Sigmoid colon (tissue), 7 donors: ENCODE measurements around the gene FAM229B. TPM values are rescaled to one million over a fixed set of nuclear protein-coding genes. Genes with fewer than 3 reads are reported as not detected.
A peak's percentile ranks its signal among the peaks of the same experiment; 100 is the strongest.

Experiments used
- DNase-seq: peaks from one replicate; pipeline ENCODE4 v3.0.0-alpha.2; 2019
- H3K27ac ChIP-seq, 4 donors: fragments of 200-600 bp; sonication (generic); one replicate each; pipeline ENCODE4 v1.5.1; 2016 to 2019; ENCODE audit warnings: mild to moderate bottlenecking in 1 of 4
- H3K27me3 ChIP-seq, 3 donors: fragments of 200-600 bp; sonication (generic); one replicate each; pipeline ENCODE4 v1.5.1; 2019; ENCODE audit warnings: mild to moderate bottlenecking in 1 of 3
- H3K36me3 ChIP-seq, 4 donors: fragments of 200-600 bp; sonication (generic); one replicate each; pipeline ENCODE4 v1.5.1; 2016 to 2019
- H3K4me1 ChIP-seq, 4 donors: fragments of 200-600 bp; sonication (generic); one replicate each; pipeline ENCODE4 v1.5.1; 2017 to 2019
- H3K4me3 ChIP-seq, 4 donors: fragments of 200-600 bp; sonication (generic); one replicate each; pipeline ENCODE4 v1.5.1; 2017 to 2019; ENCODE audit warnings: mild to moderate bottlenecking in 2 of 4, moderate library complexity in 1 of 4
- H3K9me3 ChIP-seq, 4 donors: fragments of 200-600 bp in 3 of 4; sonication (generic) in 3 of 4; one replicate each; pipeline versions ENCODE4 v1.5.1 to v1.6.1; 2013 to 2019
- EP300 ChIP-seq, 4 donors: sonication (generic); formaldehyde crosslinking; IDR thresholded peaks; one replicate each; pipeline ENCODE4 v1.6.1; 2017; ENCODE audit warnings: antibody characterized with exemption in 4 of 4
- POLR2A ChIP-seq, 2 donors: fragments of 450-650 bp; IDR thresholded peaks; one replicate each; pipeline ENCODE4 v1.6.1; 2016; ENCODE audit warnings: antibody characterized with exemption in 2 of 2, mild to moderate bottlenecking in 2 of 2, moderate library complexity in 2 of 2
- POLR2AphosphoS5 ChIP-seq, 4 donors: sonication (generic); formaldehyde crosslinking; IDR thresholded peaks; one replicate each; pipeline ENCODE4 v1.6.1; 2017; ENCODE audit warnings: antibody characterized with exemption in 4 of 4
- WGBS, 2 donors: extraction: QIAGEN DNeasy Blood & Tissue Kit; methylation state at CpG; one replicate each; pipeline ENCODE4 v1.1.7; 2013; 5-methylcytosine and 5-hydroxymethylcytosine counted together
- intact Hi-C: fragments of 100-400 bp; cut with DNase I; formaldehyde crosslinking; loops from one replicate; pipeline ENCODE4 v1.15.1; 2023
- polyA plus RNA-seq, 3 donors: library from polyadenylated mRNA; stranded (reverse); fragments of 200-250 nt; gene quantifications; one replicate each; pipeline ENCODE4 v1.2.3, GENCODE V29; 2013
- total RNA-seq, 4 donors: library from RNA; depleted of rRNA; stranded (reverse); fragments of >200 nt; gene quantifications; one replicate each; pipeline ENCODE4 v1.1.0, GENCODE V29; 2016
- TF ChIP-seq, protein P1 (sequence below), 4 experiments: fragments of 450-650 bp in 3 of 4; fragments of 200-600 bp in 1 of 4; IDR thresholded peaks; one replicate each; pipeline ENCODE4 v1.5.1; 2016 to 2019; ENCODE audit warnings: antibody characterized with exemption in 4 of 4, mild to moderate bottlenecking in 3 of 4, moderate library complexity in 2 of 4
- donor health status: healthy with polysubstance abuse.
- donor health status: Bipolar disorder and iron deficiency.
- donor health status: healthy.

FAM229B gene
- total and polyA plus RNA-seq, 7 donors: 0.46 to 22.2 (median 11.4) TPM

DNA sequence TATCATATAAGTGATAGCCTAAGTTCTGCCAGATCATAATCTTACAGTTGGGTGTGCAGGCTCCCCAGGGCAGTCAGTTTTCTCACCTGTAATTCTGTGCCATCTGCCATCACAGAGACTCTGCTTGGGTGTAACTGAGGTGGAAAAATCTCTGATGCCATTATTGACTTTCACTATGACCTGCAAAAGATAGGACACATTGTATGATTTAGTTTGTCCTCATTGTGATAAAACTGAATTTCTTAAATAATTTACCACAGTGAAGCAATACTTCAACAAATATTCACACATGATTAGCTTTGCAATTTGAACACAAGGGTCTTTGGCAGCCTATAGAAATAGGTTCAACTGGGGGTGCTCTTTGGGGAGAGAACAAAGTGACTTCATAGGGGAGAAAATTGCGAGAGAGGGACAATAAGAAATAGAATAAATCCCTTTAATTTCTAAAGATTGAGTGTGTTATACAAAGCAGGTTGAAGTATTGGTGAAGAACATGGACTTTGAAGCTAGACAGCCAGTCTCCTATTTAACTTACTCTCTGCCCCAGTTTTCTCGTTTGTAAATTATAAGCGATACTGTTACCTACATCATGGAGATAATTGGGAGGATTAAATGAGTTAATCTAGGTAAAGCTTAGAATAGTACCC, 27.3 kb downstream of the FAM229B start:
- Histone ChIP-seq H3K36me3 (peaks cover 37 to 100% (median 57%) of the 10 kb centered on the region in 4 donors), H3K4me3 (no peak overlapping the region), H3K27ac (no peak overlapping the region), H3K27me3 (no peaks in the 10 kb centered on the region), H3K4me1 (peaks cover 0 to 8% (median 6%) of the 10 kb centered on the region in 4 donors), H3K9me3 (no peaks in the 10 kb centered on the region)
- DNase-seq: no peak
- 85 to 94% methylated on average over 3 of the region's 3 CpGs for WGBS, 2 donors
- TF ChIP-seq, protein P1, sequence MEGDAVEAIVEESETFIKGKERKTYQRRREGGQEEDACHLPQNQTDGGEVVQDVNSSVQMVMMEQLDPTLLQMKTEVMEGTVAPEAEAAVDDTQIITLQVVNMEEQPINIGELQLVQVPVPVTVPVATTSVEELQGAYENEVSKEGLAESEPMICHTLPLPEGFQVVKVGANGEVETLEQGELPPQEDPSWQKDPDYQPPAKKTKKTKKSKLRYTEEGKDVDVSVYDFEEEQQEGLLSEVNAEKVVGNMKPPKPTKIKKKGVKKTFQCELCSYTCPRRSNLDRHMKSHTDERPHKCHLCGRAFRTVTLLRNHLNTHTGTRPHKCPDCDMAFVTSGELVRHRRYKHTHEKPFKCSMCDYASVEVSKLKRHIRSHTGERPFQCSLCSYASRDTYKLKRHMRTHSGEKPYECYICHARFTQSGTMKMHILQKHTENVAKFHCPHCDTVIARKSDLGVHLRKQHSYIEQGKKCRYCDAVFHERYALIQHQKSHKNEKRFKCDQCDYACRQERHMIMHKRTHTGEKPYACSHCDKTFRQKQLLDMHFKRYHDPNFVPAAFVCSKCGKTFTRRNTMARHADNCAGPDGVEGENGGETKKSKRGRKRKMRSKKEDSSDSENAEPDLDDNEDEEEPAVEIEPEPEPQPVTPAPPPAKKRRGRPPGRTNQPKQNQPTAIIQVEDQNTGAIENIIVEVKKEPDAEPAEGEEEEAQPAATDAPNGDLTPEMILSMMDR (IDR thresholded peaks at IDR 0.05): no peak
- TF ChIP-seq EP300 (IDR thresholded peaks at IDR 0.05): no peak
- intact Hi-C loops: no loop called here

DNA sequence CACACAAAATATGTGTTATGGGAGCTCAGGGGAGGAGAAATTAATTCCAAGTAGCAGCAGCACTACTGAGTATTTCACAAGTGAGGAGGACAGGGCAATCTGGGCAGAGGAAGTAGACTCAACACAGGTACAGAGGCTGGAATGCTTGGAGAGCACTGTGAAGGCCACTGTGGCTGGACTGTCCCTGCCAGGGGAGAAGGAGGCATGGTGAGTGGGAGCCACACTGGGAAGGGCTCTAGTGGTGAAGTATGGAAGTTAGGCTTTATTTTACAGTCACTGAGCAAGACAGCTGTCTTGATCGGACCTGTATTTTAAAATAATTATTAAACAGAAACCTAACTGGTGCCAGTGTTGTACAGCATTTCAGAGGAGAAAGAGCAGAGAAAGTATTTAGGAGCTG, 28.8 kb downstream of the FAM229B start:
- TF ChIP-seq, protein P1 (IDR thresholded peaks at IDR 0.05): no peak
- TF ChIP-seq POLR2A (IDR thresholded peaks at IDR 0.05) (no peak), POLR2AphosphoS5 (IDR thresholded peaks at IDR 0.05) (no peak), EP300 (IDR thresholded peaks at IDR 0.05) (no peak)
- intact Hi-C loops: no loop called here
- peaks cover 0 to 8% (median 6%) of the 10 kb centered on the region in 4 donors for H3K4me1 ChIP-seq
- H3K27ac ChIP-seq: peak overlapping the region in 2 of 4 donors; percentile 18 to 31
- 82 to 91% methylated on average over 1 of the region's 1 CpG for WGBS, 2 donors
- DNase-seq: no peak
- no peaks in the 10 kb centered on the region for H3K9me3 ChIP-seq
- H3K4me3 ChIP-seq: no peak overlapping the region
- peaks cover 48 to 100% (median 63%) of the 10 kb centered on the region in 4 donors for H3K36me3 ChIP-seq
- no peaks in the 10 kb centered on the region for H3K27me3 ChIP-seq

DNA sequence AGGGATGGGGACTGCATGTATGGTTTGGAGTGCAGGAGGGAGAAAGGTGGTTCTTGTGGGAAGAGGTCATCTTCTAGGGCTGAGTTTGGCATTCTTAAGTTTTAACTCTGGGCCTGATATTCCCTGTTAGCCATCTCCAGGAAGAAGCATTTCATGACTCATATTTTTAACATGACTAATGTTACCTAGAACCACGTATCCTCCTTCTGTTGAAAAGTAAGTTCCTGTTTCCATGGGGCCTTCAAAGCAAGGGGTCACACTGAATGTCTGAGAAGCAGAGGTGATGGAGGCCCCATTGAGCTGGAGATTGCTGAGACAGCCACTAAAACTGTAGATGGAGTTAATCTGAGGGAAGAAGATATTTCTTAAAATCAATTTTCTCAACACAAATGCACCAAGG, 30.2 kb downstream of the FAM229B start:
- WGBS, 2 donors: 59 to 78% methylated on average over 1 of the region's 1 CpG
- peaks cover 46 to 100% (median 64%) of the 10 kb centered on the region in 4 donors for H3K36me3 ChIP-seq
- TF ChIP-seq POLR2AphosphoS5 (IDR thresholded peaks at IDR 0.05): no peak
- TF ChIP-seq POLR2A (IDR thresholded peaks at IDR 0.05): no peak
- TF ChIP-seq, protein P1 (IDR thresholded peaks at IDR 0.05): no peak
- TF ChIP-seq EP300 (IDR thresholded peaks at IDR 0.05): no peak
- H3K27me3 ChIP-seq: no peaks in the 10 kb centered on the region
- DNase-seq: no peak
- H3K9me3 ChIP-seq: no peaks in the 10 kb centered on the region
- intact Hi-C loops: no loop called here
- H3K4me1 ChIP-seq: peaks cover 0 to 8% (median 6%) of the 10 kb centered on the region in 4 donors
- peak overlapping the region in 3 of 4 donors; percentile 17 to 44 (median 23) for H3K27ac ChIP-seq
- H3K4me3 ChIP-seq: no peak overlapping the region

DNA sequence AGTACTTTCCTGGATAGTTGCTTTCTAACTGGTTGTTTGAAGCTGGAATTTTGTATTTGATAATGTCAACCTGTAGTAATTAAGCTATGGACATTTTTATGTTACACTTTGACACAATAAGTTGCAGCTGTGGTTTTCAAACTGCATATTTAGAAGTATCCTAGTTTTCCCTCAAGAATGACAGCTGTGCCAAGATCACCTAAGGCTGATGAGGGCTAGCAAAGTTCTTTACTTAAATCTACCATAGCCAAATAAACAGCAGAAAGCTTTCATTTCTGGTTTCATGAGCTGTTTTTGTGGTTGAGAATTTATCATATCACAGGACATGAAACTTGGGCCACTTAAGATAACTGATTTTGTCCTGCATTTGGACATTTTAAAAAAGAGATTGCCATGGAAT, 30.6 kb downstream of the FAM229B start:
- Histone ChIP-seq H3K27me3 (no peaks in the 10 kb centered on the region), H3K27ac (peak overlapping the region in 2 of 4 donors; percentile 23 to 44), H3K4me1 (peaks cover 0 to 8% (median 6%) of the 10 kb centered on the region in 4 donors), H3K36me3 (peaks cover 46 to 100% (median 61%) of the 10 kb centered on the region in 4 donors), H3K9me3 (no peaks in the 10 kb centered on the region), H3K4me3 (no peak overlapping the region)
- no peak for DNase-seq
- intact Hi-C loops: no loop called here
- TF ChIP-seq, protein P1 (IDR thresholded peaks at IDR 0.05): no peak

DNA sequence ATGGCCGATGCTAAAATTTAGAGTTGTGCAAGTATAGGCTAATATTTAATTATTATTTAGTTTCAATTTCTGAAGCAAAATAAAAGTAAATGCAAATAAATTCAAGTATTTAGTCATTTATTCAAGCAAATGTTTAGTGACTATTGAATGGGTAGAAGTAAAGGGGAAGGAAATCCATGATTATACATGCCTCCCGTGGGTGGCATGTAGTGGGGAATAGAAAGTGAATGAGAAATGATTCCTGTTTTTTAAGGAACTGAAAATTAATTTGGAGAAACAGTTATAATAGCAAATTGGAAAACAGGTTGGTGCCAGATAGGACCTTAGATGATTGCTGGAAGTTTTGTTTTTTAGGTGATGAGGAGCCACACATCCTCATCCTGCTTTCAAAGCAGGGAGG, 35.4 kb downstream of the FAM229B start:
- DNase-seq: no peak
- Histone ChIP-seq H3K4me1 (no peaks in the 10 kb centered on the region), H3K27me3 (no peaks in the 10 kb centered on the region), H3K36me3 (peaks cover 44 to 100% (median 54%) of the 10 kb centered on the region in 4 donors), H3K4me3 (no peak overlapping the region), H3K9me3 (no peaks in the 10 kb centered on the region), H3K27ac (peak overlapping the region in 1 of 4 donors; percentile 8)
- intact Hi-C loops: no loop called here
- TF ChIP-seq, protein P1 (IDR thresholded peaks at IDR 0.05): no peak
- no peak for TF ChIP-seq EP300 (IDR thresholded peaks at IDR 0.05)
- TF ChIP-seq POLR2A (IDR thresholded peaks at IDR 0.05): no peak
- TF ChIP-seq POLR2AphosphoS5 (IDR thresholded peaks at IDR 0.05): no peak
- WGBS, 2 donors: 67 to 86% methylated on average over 2 of the region's 2 CpGs
